GM21447 (cell line): ENCODE results near the gene DOCK2.
"Not testable (repeated sequence)": the region's sequence is repeated elsewhere in the genome, so short reads cannot be mapped to it uniquely, and the experiment has no call there.

ENCODE experiments used
- ATAC-seq: cut with Tn5 transposase; IDR thresholded peaks from one replicate; pipeline ENCODE4 v1.9.1; 2021; ENCODE audit not compliant: unreplicated experiment

The DOCK2 gene

GRCh38 chr5:170077526-170077925 lies 440.5 kb downstream of the DOCK2 start:
- no peak for ATAC-seq

GRCh38 chr5:170078458-170078857 lies 441.4 kb downstream of the DOCK2 start:
- no peak for ATAC-seq

GRCh38 chr5:170078931-170079330 lies 441.9 kb downstream of the DOCK2 start:
- no peak for ATAC-seq

GRCh38 chr5:170080217-170080616 lies 443.1 kb downstream of the DOCK2 start:
- ATAC-seq = no peak

- ATAC-seq = no peak
Observed at GRCh38 chr5:170080786-170081445, 443.8 kb downstream of the DOCK2 start.

- ATAC-seq = no peak
Observed at GRCh38 chr5:170081616-170082015, 444.5 kb downstream of the DOCK2 start.

- ATAC-seq = no peak
Observed at GRCh38 chr5:170082701-170083100, 445.6 kb downstream of the DOCK2 start.

GRCh38 chr5:170087168-170087817 lies 450.2 kb downstream of the DOCK2 start:
- no peak for ATAC-seq

GRCh38 chr5:170092455-170093101 lies 455.5 kb downstream of the DOCK2 start:
- no peak for ATAC-seq

- not testable (repeated sequence) for ATAC-seq
Observed at GRCh38 chr5:170094329-170094728, 457.3 kb downstream of the DOCK2 start.

- ATAC-seq = no peak
Observed at GRCh38 chr5:170095646-170096045, 458.6 kb downstream of the DOCK2 start.

- ATAC-seq = no peak
Observed at GRCh38 chr5:170097934-170098333, 460.9 kb downstream of the DOCK2 start.

GRCh38 chr5:170100066-170100943 lies 463.2 kb downstream of the DOCK2 start:
- no peak for ATAC-seq

GRCh38 chr5:170103447-170103846 lies 466.4 kb downstream of the DOCK2 start:
- ATAC-seq = no peak

- ATAC-seq = no peak
Observed at GRCh38 chr5:170104299-170104698, 467.2 kb downstream of the DOCK2 start.

GRCh38 chr5:170104710-170105109 lies 467.6 kb downstream of the DOCK2 start:
- ATAC-seq = no peak

GRCh38 chr5:170105642-170106611 lies 468.9 kb downstream of the DOCK2 start, which contains the start of gene FOXI1:
TSS of gene FOXI1 (plus strand) at chr5:170105897. CDS start at chr5:170105958, 61 bp downstream.
- no peak for ATAC-seq

GRCh38 chr5:170107674-170108073 lies 470.6 kb downstream of the DOCK2 start:
- ATAC-seq = no peak

GRCh38 chr5:170108266-170108785 lies 471.3 kb downstream of the DOCK2 start:
- no peak for ATAC-seq
